SKM-1 (cell line): ENCODE data around the gene VPS35L.
"Not testable (repeated sequence)": the region's sequence is repeated elsewhere in the genome, so short reads cannot be mapped to it uniquely, and the experiment has no call there.

ENCODE experiments used
- DNase-seq: peaks from one replicate; lab custom pipeline; 2025; ENCODE audit not compliant: unreplicated experiment; lab: John Stamatoyannopoulos, UW

The VPS35L gene

DNA sequence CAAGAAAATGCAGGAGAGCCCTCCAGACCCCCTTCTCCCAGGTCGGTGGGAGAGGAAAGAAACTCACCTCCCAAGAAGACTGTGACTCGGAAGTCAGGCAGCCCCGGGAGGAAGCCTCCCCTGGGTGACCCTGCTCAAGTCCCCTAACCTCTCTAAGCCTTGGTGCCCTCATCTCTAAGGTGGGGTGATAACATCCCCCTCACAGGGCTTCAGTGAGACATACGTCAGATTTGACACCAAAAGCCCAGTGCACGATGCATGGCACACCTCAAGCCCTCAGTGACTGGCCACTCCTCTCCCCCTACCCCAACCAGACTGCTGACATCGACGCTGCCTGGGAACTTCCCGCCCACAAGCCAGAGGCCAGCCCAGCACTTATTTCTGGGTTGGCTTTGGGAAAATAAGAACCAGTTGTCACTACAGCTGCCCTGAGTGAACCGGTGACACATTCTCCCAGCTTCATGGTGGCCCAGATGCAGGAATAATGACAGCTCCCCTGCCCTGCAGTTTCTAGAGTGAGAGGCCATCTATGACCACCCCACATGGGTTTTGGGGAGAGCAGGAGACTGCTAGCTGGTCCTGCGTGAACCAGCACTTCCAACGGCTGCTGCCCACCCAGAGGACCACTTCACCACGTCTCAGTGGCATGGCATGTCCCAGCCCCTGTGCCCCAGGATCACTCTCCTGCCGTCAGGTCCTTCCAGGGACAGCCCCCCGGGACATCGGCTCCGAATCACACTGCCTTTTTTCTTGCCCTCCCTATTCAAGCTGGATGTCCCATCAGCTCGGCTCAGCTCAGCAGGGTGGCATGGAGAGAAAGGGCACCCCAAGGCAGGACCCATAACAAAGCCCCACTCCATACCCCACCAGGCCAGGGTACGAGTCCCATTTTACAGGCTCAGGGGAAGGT is 153.0 kb downstream of the VPS35L start:
- DNase-seq: no peak

- DNase-seq: no peak
Measured at GRCh38 chr16:19709381-19710136, 154.1 kb downstream of the VPS35L start.

GRCh38 chr16:19710191-19710908 is 154.8 kb downstream of the VPS35L start:
- no peak for DNase-seq

DNA sequence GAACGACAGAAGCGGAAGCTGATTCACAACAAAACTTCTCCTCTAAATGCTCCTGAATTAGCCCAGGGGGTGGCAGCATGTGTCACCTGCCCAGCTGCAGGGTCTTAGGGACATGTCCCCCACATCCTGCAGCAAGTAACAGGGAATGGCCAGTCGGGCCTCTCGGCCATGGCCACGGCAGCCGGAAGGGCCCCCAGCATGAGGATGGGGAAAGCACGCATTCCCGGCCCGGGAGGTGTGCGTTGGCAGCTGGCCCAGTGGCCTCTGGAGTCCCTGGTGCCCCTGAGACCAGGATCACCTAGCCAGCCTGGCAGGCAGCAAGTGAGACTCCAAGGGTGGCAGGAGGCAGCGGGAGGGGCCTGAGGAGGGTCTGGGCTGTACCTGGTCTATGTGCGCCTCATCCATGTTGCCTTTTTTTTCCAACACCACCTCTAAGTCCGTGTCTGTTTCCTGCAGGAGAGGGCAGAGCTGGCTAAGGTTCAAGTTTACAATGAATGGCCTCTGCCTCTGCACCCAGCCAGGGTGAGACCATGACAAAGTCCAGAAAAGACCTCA is 155.6 kb downstream of the VPS35L start:
- DNase-seq: no peak

GRCh38 chr16:19711643-19712042 is 156.1 kb downstream of the VPS35L start:
- DNase-seq: no peak

- DNase-seq: no peak
Measured at GRCh38 chr16:19712418-19713058, 157.0 kb downstream of the VPS35L start.

GRCh38 chr16:19713697-19714096 is 158.2 kb downstream of the VPS35L start:
- DNase-seq: no peak

GRCh38 chr16:19715566-19715965 is 160.1 kb downstream of the VPS35L start:
- no peak for DNase-seq

GRCh38 chr16:19716183-19716582 is 160.7 kb downstream of the VPS35L start:
- DNase-seq: no peak

DNA sequence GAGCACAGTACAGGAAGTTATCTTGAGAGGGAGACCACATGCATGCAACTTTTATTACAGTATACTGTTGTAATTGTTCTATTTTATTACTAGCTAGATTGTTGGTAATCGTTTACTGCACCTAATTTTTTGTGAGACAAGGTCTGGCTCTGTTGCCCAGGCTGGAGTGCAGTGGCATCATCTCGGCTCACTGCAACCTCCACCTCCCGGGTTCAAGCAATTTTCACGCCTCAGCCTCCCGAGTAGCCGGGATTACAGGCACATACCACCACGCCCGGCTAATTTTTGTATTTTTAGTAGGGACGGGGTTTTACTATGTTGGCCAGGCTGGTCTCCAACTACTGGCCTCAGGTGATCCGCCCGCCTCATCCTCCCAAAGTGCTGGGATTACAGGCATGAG is 161.2 kb downstream of the VPS35L start:
- DNase-seq: not testable (repeated sequence)

DNA sequence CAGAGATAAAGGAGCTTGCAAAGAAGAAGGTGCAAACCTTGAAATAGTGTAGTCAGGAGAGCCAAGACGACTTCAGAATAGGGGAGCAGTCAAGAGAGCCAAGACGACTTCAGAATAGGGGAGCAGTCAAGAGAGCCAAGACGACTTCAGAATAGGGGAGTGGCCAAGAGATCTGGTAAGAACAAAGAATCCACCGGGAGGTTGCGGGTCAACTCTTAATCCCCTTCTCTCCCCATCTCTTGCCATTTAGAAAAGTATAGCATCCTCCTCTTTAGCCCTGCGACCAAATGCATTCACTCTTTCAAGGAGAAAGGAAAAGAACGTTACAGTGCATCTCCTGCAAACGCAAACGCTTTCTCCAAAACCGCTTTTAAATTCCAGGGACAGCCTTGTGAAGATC is 161.8 kb downstream of the VPS35L start:
- no peak for DNase-seq

GRCh38 chr16:19717741-19718623 is 162.5 kb downstream of the VPS35L start, which contains the start of the genes IQCK and KNOP1:
TSS of gene IQCK (plus strand) at chr16:19718271. CDS start at chr16:19718307, 36 bp downstream.
TSS of gene KNOP1 (minus strand) at chr16:19718227. CDS start at chr16:19715035, 3,192 bp downstream.
- DNase-seq: peak; percentile 72

- no peak for DNase-seq
Measured at GRCh38 chr16:19718624-19718965, 163.1 kb downstream of the VPS35L start.

- no peak for DNase-seq
Measured at GRCh38 chr16:19722269-19722952, 166.9 kb downstream of the VPS35L start.

DNA sequence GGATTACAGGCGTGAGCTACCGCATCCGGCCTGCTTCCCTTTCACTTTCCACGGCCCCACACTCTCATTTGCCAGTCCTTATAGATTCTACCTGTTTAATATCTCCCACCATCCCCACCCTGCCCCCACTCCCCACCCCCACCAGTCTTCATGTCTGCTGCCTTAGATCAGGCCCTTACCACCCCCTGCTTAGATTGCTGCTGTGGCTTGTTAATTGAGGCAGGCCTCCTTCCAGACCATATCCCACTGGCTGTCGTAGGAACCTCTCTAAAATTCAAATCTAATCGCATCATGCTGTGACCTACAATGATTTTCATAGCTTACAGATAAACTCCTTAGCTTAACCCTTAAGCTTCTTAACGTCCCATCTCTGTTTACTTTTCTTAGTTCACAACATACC is 167.5 kb downstream of the VPS35L start:
- DNase-seq: no peak

GRCh38 chr16:19728636-19728965 is 173.1 kb downstream of the VPS35L start:
- no peak for DNase-seq

DNA sequence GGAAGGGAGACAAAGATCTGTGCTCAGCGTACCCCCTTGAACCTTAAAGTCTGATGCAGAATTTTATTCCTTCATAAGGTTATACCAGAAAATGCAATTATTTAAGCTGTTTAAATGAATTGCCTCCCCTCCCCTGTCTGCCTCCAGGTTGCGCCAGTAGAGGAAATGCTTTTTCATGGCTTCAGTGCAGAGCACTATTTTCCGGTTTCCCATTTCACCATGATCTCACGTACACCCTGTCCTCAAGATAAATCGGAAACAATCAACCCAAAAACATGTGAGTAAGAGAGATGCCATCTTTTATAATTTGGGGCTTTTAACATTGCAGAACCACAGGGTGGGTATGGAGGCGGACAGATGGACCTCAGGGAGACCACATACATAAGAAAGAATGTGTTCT is 178.0 kb downstream of the VPS35L start:
- no peak for DNase-seq

- no peak for DNase-seq
Measured at GRCh38 chr16:19735074-19735867, 179.8 kb downstream of the VPS35L start.
